GM19240 (cell line): ENCODE measurements around the gene AHRR.

Source experiments
- DNase-seq: peaks from one replicate; pipeline ENCODE4 v3.0.0; 2011; ENCODE audit warnings: low spot score; ENCODE audit not compliant: insufficient read length

Gene AHRR

DNA sequence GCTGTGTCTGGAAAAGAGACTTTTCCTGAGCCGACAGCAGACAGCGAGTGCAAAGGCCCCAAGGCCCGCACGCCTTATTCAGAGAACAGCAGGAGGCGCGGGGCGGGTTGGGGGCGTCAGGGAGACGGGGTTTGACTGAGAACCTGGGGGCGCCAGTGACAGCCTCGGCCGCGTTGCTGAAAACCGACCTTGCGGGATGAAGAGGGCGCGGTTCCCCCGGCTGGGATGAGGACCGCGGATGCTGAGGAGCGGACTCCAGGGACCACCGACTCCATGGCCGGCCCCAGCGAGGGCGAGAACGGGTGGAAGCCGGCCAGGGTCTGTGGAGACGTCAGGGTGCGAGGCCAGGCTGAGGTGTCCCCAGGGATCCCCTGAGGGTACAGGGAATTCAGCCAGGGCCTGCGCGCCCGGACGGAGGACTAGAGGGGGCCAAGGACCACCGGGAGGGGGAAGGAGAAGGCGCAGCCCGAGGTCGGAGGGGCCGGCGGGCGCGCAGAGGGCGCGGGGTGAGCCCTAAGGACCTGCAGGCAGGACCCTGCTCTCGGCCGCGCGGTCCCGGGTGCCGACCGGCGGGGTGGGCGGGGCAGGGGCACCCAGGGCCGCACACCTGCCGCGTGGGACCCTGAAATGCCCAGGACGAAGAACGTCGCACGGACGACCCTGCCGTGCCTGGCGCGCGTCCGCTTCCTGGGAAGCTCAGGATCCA, 837 bp upstream of the AHRR start:
- no peak for DNase-seq

DNA sequence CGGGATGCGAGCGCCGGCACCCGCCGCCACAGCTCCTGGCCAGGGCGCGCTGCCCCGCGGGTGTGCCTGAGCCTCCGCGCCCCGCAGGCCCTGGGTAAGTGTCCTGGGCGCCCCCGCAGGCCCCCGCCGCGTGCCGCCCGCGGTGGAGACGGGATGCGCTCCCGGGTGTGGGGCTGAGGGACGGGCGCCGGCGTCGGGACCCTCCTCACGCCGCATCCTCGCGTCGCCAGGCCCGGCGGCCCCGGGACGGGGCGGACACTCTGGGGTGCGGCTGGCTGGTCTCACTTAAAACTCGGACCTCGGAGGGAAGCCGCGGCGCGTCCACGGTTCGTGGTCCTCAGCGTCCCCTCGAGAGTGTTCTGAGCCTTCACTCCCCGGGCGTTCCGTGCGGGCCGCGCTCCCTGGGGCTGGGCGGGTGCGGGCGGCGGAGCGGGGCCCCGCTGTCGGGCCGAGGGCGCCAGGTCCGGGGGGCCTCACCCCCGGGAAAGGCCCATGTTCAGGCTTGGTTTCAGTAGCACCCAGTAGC, 275 bp downstream of the AHRR start:
- DNase-seq, result no peak

DNA sequence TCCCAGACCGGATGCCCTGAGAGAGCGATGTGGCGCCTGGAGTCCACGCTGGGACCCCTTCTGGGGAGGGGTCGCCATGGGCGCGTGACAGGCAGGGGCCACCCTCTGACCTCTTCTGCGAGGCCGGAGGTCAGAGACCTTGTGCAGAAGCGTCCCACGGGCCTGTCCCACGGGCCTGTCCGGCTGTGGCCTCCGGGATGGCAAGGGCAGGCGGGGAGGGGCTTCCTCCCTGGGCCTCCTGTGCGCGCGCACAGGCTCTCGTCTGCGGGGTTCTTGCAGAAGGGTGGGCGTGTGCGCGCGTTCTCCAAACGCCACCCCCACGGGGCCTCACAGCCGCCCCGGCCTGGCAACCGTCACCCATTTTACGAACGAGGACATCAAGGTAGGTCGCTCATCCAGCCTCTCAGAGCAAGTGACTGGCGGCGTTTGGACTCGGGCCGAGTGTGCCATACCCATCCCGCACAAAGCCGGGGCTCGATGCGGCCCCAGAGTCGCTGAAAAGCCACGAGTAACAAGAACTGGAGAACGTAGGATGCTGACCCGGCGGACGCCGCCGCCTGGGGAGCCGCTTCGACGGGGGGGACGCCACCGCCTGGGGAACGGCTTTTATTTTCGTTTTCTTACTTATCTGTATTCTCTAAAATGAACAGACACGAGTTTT, 897 bp downstream of the AHRR start:
- no peak for DNase-seq

DNA sequence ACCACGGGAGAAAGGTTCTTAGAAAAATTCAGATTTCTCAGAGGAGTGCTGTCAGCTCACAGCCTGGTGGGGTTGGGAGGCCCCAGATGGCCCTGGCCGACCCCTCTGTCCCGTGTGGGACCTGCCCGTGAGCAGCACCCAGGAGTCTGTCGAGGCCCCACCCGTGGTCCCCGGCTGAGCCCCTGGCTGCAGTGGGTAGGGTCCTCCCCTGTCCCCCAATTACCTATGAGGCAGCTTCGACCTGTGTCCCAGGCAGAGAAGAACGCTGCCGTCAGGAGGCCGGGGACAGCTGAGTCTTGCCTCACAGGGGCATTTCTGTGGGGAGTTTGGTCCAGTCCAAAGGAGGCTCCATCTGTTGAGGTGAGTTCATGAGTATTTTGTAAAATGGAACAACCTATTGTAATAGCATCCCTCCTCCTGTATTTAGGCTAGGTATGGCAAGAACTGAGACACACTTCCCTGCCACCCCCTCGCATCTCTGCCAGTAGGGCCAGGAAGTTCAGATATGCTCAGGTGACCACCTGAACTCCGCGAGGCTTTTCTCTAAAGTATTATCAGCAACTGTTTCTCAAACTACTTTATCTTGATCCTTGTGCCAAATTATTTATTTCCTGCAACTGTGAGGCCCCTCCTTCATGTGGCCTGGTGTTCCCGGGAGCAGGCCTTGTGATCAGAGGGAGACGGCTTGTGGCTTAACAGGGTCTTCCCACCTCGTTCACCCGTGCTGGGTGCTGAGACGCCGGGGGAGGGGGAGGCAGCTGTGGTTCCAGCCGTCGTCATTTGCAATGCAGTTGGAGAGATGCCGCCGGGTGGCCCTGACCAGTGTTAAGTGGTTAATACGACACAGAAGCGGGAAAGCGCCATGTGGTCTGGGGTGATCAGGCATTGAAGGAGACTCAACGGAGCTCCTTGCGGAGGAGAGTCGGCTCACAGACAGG, 1.7 kb downstream of the AHRR start:
- DNase-seq, result no peak

DNA sequence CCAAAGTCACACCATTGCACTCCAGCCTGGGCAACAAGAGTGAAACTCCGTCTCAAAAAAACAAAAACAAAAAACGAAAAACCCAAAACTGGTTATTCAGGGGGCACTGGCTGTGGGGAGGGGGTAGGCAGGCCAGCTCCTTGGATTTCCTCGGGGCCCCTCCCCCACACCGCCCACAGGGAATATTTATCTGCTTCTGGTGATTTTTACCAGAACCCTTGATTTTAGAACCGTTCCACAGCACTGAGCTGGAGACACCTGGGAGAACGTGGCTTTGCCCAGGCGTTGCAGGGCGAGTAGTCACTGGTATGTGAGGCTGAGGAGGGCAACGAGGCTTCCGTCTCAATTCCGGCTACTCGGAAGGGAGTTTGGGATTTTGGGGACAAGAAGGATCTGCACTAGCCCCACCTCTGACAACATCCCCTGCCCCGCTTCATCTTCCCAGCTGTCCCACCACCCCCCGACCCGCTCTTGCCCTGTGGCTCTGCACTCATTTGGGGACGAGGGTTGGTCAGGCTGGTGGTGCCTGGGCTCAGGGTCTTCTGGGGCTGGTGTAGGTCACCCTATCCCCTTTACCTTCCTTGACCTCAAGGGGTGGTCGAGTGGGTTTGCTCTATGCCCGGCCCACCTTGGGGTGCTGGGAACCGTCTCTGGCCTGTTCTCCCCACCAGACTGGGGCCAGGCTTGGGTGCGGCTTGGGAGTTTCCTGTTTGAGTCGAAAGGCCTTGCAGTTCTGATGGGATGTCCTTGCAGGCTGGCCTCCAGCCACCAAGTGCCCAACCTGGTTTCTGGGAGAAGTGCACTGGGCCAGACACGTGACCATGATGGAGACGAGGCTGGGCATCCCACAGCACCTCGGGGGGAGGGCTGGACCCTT, 3.5 kb downstream of the AHRR start:
- no peak for DNase-seq

DNA sequence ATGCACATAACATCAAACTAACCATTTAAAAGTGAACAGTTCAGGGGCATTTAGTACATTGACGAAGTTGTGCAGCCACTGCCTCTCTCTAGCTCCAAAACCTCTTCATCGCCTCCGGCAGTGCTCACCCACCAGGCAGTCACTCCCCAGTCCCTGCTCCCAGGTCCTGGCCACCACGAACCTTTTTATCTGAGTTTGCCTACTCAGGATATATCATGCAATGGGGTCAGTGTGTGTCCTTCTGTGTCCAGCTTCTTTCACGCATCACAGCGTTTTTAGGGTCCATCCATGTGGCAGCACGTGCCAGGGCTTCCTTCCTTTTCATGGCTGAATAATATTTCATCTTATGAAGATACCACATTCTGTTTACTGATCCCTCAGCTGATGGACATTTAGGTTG, 4.6 kb downstream of the AHRR start:
- DNase-seq, result no peak

DNA sequence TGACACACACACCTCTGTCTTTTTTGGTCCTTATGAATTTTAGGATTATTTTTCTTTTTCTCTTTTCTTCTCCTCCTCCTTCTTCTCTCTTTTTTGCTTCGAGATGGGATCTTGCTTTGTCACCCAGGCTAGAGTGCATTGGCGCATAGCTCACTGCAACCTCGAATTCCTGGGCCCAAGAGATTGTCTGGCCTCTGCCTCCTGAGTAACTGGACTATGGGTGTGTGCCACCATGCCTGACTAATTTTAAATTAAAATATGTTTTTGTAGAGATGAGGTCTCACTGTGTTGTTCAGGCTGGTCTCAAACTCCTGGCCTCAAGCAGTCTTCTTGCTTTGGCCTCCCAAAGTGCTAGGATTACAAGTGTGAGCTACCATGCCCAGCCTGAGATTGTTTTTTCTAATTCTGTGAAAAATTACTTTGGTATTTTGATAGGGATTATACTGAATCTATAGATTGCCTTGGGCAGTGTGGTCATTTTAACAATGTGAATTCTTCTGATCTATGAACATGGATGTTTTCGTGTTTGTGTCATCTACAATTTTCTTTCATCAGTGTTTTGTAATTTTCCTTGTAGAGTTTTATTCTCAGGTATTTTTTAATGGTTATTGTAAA, 7.7 kb downstream of the AHRR start:
- DNase-seq, result no peak

DNA sequence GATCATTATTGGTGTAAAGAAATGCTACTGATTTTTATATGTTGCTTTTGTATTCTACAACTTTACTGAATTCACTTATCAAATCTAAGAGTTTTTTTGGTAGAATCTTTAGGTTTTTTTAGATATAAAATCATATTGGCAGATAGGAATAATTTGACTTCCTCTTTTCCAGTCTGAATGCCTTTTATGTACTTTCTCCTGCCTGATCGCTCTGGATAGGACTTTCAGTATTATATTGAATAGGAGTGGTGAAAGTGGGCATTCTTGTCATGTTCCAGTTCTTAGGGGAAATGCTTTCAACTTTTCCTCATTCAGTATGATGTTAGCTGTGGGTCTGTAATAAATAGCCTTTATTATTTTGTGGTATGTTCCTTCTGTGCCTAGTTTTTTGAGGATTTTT, 8.3 kb downstream of the AHRR start:
- no peak for DNase-seq

DNA sequence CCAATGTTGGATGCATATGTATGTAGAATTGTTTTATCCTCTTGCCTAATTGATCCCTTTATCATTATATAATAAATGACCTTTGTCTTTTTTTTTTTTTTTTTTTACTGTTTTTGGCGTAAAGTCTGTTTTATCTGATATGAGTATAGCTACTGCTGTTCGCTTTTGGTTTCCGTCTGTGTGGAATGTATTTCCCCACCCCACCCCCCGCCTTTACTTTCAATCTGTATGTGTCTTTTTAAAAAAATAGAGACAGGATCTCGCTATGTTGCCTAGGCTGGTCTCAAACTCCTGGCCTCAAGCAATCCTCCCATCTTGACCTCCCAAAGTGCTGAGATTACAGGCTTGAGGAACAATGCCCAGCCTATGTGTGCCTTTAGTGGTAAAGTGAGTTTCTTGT, 11.3 kb downstream of the AHRR start:
- DNase-seq, result no peak

DNA sequence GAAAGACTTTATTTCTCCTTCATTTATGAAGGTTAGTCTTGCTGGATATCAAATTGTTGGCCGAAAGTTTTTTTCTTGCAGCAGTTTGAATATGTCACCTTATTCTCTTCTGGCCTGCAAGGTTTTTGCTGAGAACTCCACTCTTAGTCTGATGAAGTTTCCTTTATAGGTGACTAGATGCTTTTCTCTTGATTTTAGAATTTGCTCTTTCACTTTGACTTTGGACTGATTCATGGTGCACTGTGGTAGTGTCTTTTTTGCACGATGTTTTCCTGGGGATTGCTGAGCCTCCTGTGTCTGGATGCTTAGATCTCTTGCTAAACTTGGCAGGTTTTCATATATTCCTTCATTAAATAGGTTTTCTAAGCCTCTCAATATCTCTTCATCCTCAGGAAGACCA, 12.4 kb downstream of the AHRR start:
- no peak for DNase-seq

DNA sequence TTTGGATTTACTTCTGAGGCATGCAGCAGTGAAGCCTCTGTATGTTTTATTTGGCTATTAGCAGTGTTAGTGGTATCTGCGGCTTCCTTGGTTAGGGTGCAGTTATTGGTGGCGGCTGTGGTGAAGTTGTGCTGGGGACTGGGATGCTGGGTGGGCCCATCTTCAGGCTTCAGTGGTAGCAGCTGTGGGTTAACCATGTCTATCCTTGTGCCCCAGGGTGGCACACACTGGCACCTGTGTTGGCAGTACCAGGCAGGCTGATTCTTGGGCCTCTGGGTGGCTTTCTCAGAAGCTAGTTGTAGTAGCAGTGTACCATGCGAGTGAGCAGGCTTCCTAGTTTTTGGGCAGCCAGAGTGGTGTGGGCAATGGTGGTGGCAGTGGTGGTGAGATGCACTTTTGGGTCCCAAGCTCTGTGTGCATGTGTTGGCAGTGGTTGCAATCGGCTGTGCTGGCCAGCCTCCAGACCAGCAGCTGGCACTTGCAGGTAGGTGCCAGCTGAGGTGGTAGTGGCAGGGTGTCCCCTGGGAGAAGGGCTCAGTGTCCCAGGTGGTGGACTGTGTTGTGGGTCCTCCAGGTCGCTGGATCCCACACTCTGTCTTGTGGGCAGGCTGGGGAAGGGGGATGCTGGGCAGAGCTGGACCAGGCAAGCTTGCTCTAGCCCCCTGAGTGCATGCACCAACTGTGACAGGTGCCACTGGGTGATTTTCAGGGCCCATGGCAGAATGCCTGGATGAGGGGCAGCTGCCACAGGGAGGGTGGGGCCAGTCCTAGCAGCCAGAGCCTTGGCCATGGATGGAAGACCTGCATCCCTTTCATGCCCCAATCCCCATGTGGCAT, 13.6 kb downstream of the AHRR start:
- DNase-seq, result no peak

DNA sequence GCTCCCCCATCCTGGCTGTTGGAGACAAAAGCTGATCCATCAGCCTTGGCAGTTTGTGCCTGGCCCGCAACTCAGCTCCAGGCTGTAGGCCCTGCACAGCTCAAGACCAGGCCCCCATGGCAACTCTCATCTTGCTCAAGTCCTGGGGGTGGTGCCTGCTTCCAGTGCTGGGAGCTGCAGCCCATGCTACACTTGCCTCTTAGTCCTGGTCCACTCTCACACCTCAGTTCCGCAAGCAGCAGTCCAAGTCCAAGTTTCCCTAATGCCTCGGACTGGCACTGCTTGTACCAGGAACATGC, 14.2 kb downstream of the AHRR start:
- no peak for DNase-seq

DNA sequence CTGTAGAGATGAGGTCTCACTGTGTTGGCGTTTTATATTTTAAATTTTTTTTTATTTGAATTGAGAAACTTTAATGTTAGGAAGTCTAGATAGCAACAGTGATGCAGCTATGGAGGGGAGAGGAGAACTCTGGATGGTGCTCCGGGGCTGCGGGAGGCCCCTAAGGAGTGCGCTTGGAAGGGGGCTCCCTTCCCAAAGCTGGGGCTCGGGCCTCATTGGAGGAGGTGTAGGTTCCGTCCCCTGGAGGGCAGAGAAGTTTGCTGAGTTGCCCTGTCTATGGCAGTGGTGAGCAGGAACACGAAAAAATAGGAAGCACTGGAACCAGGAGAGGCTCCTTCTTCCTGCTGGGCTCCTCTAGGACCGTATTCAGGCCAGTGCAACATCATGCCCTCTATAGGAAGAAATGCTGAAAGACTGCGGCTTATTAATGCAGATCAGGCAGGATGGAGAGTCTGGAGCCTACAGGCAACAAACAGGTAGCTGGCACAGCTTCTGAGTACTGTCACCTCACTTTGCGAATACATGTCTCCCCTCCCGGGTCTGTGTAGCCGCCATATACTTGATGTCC, 16.1 kb downstream of the AHRR start:
- DNase-seq, result no peak

DNA sequence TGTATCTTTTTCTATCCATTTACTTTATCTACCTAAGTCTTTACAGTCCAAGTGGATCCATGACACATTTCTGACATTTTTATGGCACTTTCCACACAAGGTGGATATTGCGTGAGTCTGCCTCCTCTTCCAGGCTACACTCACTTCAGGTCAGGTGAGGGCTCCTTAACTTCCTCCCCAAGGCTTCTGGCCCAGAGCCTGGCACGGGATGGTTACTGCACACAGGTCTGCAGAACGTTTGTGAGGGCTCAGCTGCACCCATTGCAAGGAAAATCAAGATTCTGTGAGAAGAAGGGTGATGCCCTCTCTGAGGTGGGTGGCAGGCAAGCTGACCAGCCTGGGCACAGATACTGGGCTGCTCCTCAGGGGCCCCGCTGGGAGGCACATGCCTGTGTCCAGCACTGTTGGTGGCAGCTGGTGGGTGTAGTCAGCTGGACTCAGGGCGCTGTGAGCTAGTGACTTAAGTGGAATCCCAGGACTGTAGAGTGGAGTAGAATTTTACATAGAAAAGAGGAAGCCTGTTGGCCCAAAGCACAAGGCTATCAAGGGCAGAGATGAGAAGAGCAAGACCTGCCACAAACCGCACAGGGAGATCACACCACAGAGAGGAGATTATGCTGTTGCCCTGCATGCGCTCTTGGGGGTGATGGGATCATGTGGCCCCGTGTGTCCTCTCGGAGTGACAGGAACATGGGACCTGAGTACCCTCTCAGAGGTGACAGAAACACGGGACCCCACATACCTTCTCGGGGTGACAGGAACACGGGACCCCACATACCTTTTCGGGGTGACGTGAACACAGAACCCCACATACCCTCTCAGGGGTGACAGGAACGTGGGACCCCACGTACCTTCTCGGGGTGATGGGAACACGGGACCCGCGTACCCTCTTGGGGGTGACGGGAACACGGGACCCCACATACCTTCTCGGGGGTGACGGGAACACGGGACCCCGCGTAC, 21.3 kb downstream of the AHRR start:
- no peak for DNase-seq

DNA sequence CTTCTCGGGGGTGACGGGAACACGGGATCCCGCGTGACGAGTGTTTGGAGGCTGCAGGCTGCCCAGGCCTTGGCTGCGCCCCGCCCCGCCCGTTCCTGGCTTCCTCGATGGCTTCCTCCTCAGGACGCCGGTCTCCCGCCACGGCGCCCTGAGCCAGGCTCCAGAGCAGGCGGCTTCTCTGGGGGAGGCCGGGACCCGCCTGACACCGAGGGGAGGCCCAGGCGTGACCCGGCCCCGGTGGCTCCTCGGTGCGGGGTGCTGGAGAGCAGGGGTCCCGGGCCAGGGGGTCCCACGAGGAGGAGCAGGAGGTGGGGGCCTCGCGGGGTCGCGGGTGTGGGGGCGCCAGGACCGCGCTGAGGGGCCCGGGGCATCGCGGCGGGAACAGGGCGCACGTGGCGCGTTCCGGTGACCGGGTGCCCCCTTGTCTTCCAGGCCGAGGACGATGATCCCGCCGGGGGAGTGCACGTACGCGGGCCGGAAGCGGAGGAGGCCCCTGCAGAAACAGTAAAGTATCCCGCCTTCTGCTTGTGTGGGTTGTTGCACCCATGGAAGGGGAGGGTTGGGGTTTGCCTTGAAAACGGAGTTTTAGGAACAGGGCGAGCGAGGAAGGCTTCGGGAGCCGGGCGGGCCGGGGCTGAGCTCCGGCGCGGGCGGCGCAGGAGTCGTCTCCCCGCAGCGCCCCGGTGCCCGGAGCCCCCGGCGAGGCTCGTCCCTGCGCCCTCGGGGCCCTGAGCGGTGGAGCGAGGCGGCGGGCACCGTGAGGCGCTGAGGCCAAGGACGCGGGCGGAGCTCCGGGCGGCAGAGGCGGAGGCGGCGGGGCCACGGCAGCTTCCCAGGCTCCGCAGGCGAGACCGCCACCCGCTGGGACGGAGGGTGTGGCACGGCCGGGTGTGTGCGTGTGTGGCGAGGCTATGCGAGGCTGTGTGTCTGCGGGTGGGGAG, 22.2 kb downstream of the AHRR start:
- no peak for DNase-seq

DNA sequence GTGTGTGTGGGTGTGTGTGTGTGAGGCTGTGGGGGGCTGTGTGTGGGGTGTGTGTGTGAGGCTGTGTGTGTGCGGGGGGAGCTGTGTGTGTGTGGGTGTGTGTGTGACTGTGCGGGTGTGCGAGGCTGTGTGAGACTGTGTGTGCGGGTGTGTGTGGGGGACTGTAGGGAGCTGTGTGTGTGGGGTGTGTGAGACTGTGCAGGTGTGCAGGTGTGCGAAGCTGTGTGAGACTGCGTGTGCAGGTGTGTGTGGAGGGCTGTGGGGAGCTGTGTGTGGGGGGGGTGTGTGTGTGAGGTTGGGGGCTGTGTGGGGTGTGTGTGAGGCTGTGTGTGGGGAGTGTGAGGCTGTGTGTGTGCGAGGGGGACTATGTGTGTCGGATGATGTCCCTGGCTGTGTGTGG, 23.2 kb downstream of the AHRR start:
- no peak for DNase-seq
